ENCODE measurements around the gene C4orf17.

Gene C4orf17

DNA sequence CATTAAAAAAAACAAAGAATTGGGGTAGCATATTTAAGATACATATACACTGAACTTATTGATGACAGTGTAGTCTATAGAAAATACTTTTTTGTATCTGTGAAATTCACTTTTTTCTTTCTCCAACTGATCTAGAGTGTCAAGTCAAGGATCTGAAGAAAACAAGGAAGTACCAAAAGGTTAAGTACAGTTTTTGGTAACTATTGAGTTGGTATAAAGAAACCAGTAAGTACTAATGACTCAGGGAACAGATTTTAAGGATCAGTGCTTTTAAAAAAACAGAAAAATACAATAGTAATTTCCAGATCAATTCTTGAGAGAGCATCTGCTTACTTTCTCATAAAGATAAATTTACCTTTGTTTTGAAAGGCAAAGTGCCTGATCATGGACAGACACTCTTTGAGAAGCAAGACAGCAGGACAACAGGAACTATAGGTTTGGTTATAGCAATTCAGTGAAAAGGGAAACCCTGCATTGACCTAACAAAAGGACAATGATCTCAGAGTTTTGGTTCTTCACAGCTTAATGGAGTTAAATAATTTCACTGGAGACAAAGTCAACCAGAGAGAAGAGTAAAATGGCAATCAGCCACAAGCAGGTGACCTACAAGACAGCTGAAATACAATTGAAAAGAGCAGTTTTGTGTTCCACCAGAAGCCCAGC, 29.6 kb downstream of the C4orf17 start:
- DNase-seq: no peak

DNA sequence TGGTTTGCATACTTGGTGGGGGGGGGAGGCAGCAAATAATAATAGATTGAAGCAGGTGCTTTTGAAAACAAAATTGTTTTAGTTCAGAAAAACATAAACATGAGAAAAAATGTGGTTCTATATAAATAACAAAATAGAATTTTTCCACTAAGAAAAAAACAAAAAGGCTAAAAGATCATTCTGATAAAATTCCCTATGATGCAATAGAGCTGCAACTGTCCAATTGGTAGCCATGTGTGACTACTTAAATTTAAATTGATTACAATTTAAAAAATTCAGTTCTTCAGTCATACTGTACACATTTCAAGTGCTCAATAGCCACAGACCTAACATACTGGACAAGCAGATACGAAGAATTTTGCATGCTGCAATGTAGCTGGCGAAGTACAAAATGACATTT, 42.1 kb downstream of the C4orf17 start:
- DNase-seq: no peak

GRCh38 chr4:99563310-99564186, 52.7 kb downstream of the C4orf17 start, which contains the start of gene TRMT10A:
TSS of gene TRMT10A (minus strand) at chr4:99564039. CDS start at chr4:99559338, 4,701 bp downstream.
- DNase-seq: peak; percentile 82 to 92

DNA sequence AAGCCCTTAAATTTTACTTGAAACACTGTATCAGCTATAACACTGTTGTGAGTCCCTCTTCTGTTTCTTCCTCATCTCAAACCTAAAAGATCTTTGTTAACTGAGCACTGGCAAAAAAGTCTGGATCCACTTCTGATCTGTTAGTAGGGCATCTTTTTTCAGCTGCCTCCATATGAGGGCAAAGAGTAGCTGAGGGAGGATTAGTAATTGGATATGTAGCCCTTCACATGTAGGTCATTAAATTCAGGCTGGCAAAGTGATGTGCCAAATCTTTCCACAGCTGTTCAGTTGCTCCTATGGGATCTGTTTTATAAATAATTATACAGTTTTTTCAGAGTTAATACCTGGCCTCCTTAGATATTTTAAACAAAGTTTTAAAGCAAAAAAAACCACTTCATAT, 54.1 kb downstream of the C4orf17 start:
- DNase-seq: no peak

DNA sequence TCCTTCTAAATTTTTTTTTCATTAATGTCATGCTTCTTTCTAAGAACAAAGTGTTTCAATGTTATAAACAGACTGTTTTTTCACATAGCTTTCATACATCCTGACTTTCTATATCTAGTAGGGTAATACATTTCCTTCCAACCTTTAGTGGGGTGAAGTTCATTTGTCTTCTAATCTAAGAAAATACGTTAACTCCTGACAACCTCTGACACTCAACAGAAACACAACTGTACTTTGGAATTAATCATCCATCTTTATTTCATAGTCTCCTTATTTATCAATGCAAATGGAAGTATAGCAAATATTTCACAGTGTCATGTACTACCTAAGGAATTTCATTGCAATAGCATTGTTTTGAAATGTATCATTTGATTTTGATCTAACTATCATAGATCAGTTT, 61.1 kb downstream of the C4orf17 start:
- DNase-seq: no peak

GRCh38 chr4:99572527-99573240, 61.9 kb downstream of the C4orf17 start:
- DNase-seq: no peak

GRCh38 chr4:99573735-99574368, 63.0 kb downstream of the C4orf17 start:
- DNase-seq: no peak

DNA sequence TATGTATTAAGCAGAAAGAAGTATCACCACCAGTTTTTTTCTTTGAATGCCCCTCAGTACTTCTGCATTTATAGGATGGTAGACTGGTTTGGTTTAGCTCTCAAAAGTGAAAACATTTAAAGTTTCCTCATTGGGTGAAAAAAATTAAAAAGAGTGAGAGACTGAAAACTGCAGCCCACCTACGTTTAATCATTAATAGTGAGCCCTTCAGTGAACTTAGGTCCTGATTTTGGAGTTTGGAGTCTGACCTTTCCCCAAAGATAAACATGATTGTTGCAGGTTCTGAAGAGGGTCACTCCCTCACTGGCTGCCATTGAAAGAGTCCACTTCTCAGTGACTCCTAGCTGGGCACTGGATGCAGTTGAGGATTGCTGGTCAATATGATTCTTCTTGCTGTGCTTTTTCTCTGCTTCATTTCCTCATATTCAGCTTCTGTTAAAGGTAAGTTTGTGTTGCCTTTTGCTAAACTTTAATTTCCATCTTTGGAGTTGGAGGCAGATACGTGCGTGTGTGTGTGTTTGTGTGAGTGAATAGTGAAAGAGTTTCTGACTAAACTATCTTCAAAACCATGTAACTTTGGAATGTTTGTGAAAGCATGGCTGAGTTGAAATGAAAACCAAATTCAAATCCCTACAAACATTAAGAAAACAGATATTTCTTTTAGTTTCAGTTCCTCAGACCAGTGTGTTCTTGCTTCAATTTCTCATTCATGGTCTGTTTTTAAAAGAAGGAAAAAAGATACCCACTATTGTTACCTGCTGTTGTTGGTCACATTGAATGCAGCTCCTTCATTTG, 63.9 kb downstream of the C4orf17 start, which contains the start of gene MTTP:
Gene MTTP (plus strand): TSS at position 295 of the 795 bp plus-strand sequence. CDS start 86 bp downstream, at position 381.
- DNase-seq: no peak

DNA sequence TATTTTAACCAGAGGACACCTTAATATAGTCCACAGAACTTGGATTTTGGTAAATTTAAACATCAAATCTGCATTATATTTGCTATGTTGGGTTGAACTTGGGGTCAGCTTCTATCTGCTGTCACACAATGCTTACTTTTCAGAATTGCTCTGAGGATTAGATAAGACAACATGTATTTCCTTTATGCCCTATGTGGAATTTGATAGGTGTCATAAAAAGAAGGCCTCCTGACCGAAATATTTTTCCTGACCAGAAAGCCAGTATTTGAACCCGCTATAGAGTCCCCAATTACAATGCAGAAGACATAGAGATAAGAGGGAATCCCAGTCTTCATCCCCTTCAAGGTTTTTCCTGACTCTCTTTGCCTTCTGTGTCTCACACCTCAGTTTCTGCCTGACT, 67.9 kb downstream of the C4orf17 start:
- no peak for DNase-seq

- no peak for DNase-seq
Measured at GRCh38 chr4:99585516-99585915, 74.7 kb downstream of the C4orf17 start.

DNA sequence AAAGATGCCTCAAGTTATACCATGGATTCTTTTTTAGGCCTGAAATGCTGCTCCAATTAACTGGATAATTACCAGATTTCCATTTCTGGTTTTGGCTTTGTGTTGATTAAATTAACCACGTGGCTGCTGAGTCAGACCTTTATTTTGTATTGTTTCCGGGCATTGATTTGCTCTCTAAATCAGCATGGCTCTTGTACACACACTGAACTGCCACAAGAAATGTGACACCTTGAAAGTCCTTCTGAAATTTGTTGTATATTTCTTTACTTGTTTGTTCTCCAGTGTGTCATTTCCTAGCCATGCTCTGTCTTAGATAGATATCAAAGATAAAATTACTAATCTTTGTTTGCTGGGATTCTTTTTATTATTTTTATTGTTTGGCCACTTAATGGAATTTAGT, 75.5 kb downstream of the C4orf17 start:
- DNase-seq: no peak

DNA sequence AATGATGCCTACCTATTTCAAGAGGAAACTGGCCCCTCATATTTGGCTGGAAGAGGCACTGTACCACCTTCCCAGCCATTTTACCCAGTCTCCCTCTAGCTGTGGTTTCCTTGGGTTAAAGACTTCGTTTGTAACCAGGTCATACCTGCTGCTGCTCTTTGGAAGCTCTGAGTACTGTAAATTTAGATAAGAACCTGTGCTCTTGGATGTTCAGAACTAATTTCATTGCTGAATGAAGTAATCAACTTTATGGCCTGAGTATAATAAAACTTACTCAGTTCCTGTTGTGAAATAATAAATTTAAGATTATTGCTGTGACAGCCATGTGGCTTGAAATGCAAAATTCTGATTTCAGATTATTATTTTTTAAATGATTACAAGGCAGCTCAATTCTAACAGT, 76.0 kb downstream of the C4orf17 start:
- DNase-seq: no peak

DNA sequence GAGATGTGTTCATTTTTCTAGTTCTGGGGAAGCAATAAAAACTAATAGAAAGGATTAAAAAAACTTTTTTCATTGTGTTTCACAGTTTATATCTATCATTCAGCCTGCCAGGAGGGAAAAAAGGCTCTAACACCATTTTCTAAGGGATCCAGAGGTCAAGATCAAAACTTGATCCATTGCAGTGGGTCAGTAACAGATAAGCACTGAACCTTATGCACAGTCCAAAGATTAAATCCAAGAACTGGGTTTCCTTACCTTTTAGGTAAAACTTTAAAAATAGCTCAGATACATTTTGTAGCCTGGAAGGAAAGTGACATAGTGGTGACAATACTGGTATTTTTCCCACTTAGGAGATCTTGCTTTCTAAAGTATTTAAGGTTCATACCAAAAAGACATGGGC, 76.5 kb downstream of the C4orf17 start:
- no peak for DNase-seq

DNA sequence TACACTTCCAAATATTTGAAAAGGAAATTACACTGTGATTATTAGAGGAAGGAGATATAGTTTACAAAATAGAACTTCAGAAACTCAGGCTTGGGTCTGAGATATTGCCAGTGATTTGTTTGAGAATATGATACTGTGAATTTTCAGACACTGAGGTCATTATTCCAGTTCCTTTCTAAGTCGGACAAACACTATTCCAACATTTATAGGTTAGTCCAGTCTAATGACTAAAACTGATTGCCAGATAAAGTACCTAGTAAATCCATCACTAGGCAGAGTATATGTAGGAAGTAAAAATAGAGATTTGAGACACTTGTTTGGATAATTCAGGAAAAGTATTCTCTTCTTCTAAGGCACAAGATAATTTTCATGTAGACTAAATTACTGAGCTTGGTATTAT, 77.0 kb downstream of the C4orf17 start:
- DNase-seq: no peak

GRCh38 chr4:99591757-99592156, 80.9 kb downstream of the C4orf17 start:
- DNase-seq: no peak
